ENCODE measurements around the gene IL17B.

DNA sequence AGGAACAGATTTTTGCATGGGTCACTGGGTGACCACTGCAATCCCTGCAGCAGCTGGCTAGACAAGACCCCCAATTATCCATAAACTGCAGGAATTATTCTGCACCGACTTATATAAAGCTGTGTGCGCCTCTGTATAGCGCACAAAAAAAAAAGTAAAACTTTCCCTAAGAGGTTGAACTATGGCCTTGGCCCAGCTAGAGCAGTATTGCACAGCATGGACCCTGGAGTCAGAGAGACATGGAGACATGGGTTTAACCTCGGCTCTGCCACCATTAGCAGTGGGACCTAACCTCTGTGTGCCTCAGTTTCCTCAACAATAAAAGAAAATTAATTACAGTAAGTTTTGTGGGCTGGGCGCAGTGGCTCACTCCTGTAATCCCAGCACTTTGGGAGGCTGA is 50.9 kb downstream of the IL17B start:
- TF ChIP-seq, protein P1, sequence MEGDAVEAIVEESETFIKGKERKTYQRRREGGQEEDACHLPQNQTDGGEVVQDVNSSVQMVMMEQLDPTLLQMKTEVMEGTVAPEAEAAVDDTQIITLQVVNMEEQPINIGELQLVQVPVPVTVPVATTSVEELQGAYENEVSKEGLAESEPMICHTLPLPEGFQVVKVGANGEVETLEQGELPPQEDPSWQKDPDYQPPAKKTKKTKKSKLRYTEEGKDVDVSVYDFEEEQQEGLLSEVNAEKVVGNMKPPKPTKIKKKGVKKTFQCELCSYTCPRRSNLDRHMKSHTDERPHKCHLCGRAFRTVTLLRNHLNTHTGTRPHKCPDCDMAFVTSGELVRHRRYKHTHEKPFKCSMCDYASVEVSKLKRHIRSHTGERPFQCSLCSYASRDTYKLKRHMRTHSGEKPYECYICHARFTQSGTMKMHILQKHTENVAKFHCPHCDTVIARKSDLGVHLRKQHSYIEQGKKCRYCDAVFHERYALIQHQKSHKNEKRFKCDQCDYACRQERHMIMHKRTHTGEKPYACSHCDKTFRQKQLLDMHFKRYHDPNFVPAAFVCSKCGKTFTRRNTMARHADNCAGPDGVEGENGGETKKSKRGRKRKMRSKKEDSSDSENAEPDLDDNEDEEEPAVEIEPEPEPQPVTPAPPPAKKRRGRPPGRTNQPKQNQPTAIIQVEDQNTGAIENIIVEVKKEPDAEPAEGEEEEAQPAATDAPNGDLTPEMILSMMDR (optimal IDR thresholded peaks at IDR 0.05 in 1 of 3, IDR thresholded peaks at IDR 0.05 in 1 of 3, conservative IDR thresholded peaks at IDR 0.05 in 1 of 3; ENCODE audit: extremely low read depth in 1 of 3, insufficient read depth in 2 of 3, low read length in 3 of 3), result no peak
- TF ChIP-seq EZH2 (IDR thresholded peaks at IDR 0.05; ENCODE audit: low read length), result no peak

Measured in keratinocyte (primary cell).